HG03097 (cell line): ENCODE results near the gene E2F2.
"Not testable (repeated sequence)": the region's sequence is repeated elsewhere in the genome, so short reads cannot be mapped to it uniquely, and the experiment has no call there.

Experiments
- ATAC-seq: cut with Tn5 transposase; IDR thresholded peaks from one replicate; pipeline ENCODE4 v1.9.1; 2021; ENCODE audit not compliant: unreplicated experiment, low FRiP score

Gene E2F2

GRCh38 chr1:23548704-23549143, 17.7 kb upstream of the E2F2 start:
- no peak for ATAC-seq

GRCh38 chr1:23546897-23547584, 16.0 kb upstream of the E2F2 start:
- no peak for ATAC-seq

GRCh38 chr1:23545851-23546250, 14.8 kb upstream of the E2F2 start:
- no peak for ATAC-seq

GRCh38 chr1:23544444-23545389, 13.7 kb upstream of the E2F2 start:
- ATAC-seq = no peak

- no peak for ATAC-seq
Observed at GRCh38 chr1:23543707-23544443, 12.8 kb upstream of the E2F2 start.

GRCh38 chr1:23542940-23543339, 11.9 kb upstream of the E2F2 start:
- not testable (repeated sequence) for ATAC-seq

GRCh38 chr1:23539698-23540266, 8.7 kb upstream of the E2F2 start:
- peak; percentile 68 for ATAC-seq

- ATAC-seq = no peak
Observed at GRCh38 chr1:23537296-23537973, 6.4 kb upstream of the E2F2 start.

GRCh38 chr1:23533246-23534023, 2.4 kb upstream of the E2F2 start:
- ATAC-seq = no peak

- no peak for ATAC-seq
Observed at GRCh38 chr1:23531562-23532094, 595 bp upstream of the E2F2 start.

- ATAC-seq = no peak
Observed at GRCh38 chr1:23530087-23530746, 816 bp downstream of the E2F2 start.

GRCh38 chr1:23529146-23530086, 1.6 kb downstream of the E2F2 start:
- no peak for ATAC-seq

GRCh38 chr1:23528250-23528978, 2.6 kb downstream of the E2F2 start:
- ATAC-seq = no peak

- no peak for ATAC-seq
Observed at GRCh38 chr1:23527900-23528249, 3.2 kb downstream of the E2F2 start.

GRCh38 chr1:23527366-23527765, 3.7 kb downstream of the E2F2 start:
- no peak for ATAC-seq

GRCh38 chr1:23526329-23527041, 4.5 kb downstream of the E2F2 start:
- no peak for ATAC-seq
